ENCODE data around the gene FBXO21. TPM values are rescaled to one million over a fixed set of nuclear protein-coding genes. Genes with fewer than 3 reads are reported as not detected.
A peak's percentile ranks its signal among the peaks of the same experiment; 100 is the strongest.
"Not testable (repeated sequence)": the region's sequence is repeated elsewhere in the genome, so short reads cannot be mapped to it uniquely, and the experiment has no call there.

FBXO21 gene
- total RNA-seq, result 10 to 100 TPM; 21.7 to 26.2 TPM

- Mint-ChIP-seq H3K27ac (peak within 1 kb of the TSS; percentile 82), H3K4me3 (peak within 1 kb of the TSS; percentile 84), H3K36me3 (peaks cover 16% of the 10 kb centered on the region), H3K27me3 (peaks cover 14% of the 10 kb centered on the region), H3K9me3 (ENCODE audit: low read depth) (peaks cover 4% of the 10 kb centered on the region), H3K4me1 (peaks cover 22% of the 10 kb centered on the region)
- DNase-seq (peak; percentile 93), ATAC-seq (peak; percentile 95)
- CTCF ChIA-PET, result interaction anchor here (1.5 kb wide), 1 partner anchor 164 kb away, joined by 3 read pairs; no protein-coding TSS in a partner anchor
Measured at GRCh38 chr12:117190210-117190781, at the start of gene FBXO21. Gene FBXO21, minus strand, starts transcription at chr12:117190470. Its CDS starts 14 bp downstream, at chr12:117190456.

- Mint-ChIP-seq H3K4me1 (no peaks in the 10 kb centered on the region), H3K4me3 (no peak overlapping the region), H3K36me3 (no peaks in the 10 kb centered on the region), H3K27ac (no peak overlapping the region), H3K27me3 (peaks cover 9% of the 10 kb centered on the region), H3K9me3 (ENCODE audit: low read depth) (no peaks in the 10 kb centered on the region)
- ATAC-seq (peak; percentile 63), DNase-seq (peak; percentile 84)
- CTCF ChIA-PET, result interaction anchor here (0.6 to 4.5 kb wide), 18 partner anchors 12 to 718 kb away, joined by 3 to 34 read pairs (median 3); no protein-coding TSS in a partner anchor
Measured at GRCh38 chr12:117236456-117237001, 46.3 kb upstream of the FBXO21 start.

- DNase-seq (no peak), ATAC-seq (no peak)
- H3K4me3 Mint-ChIP-seq, result no peak overlapping the region
- no peaks in the 10 kb centered on the region for H3K9me3 Mint-ChIP-seq (ENCODE audit: low read depth)
- no peak overlapping the region for H3K27ac Mint-ChIP-seq
- no peaks in the 10 kb centered on the region for H3K36me3 Mint-ChIP-seq
- CTCF ChIA-PET, result interaction anchor here (2.6 to 4.5 kb wide), 2 partner anchors 23 to 353 kb away, joined by 7 to 34 read pairs; no protein-coding TSS in a partner anchor
- H3K27me3 Mint-ChIP-seq, result peaks cover 9% of the 10 kb centered on the region
- H3K4me1 Mint-ChIP-seq, result no peaks in the 10 kb centered on the region
Measured at GRCh38 chr12:117235261-117235660, 45.0 kb upstream of the FBXO21 start.

- no peak for ATAC-seq
- Mint-ChIP-seq H3K4me1 (no peaks in the 10 kb centered on the region), H3K4me3 (no peak overlapping the region), H3K9me3 (ENCODE audit: low read depth) (no peaks in the 10 kb centered on the region), H3K27me3 (peaks cover 9% of the 10 kb centered on the region), H3K36me3 (no peaks in the 10 kb centered on the region), H3K27ac (no peak overlapping the region)
- no peak for DNase-seq
- CTCF ChIA-PET, result interaction anchor here (1.0 to 4.5 kb wide), 3 partner anchors 100 to 603 kb away, joined by 3 to 34 read pairs (median 6); no protein-coding TSS in a partner anchor
Measured at GRCh38 chr12:117234441-117234840, 44.2 kb upstream of the FBXO21 start.

- CTCF ChIA-PET, result no interaction called here
- ATAC-seq, result no peak
- H3K9me3 Mint-ChIP-seq (ENCODE audit: low read depth), result no peaks in the 10 kb centered on the region
- no peak overlapping the region for H3K27ac Mint-ChIP-seq
- H3K36me3 Mint-ChIP-seq, result no peaks in the 10 kb centered on the region
- no peak for DNase-seq
- no peaks in the 10 kb centered on the region for H3K4me1 Mint-ChIP-seq
- no peak overlapping the region for H3K4me3 Mint-ChIP-seq
- peaks cover 11% of the 10 kb centered on the region for H3K27me3 Mint-ChIP-seq
Measured at GRCh38 chr12:117231750-117232149, 41.5 kb upstream of the FBXO21 start.

- H3K4me1 Mint-ChIP-seq, result no peaks in the 10 kb centered on the region
- no peak overlapping the region for H3K27ac Mint-ChIP-seq
- H3K36me3 Mint-ChIP-seq, result no peaks in the 10 kb centered on the region
- DNase-seq, result no peak
- no peak overlapping the region for H3K4me3 Mint-ChIP-seq
- H3K27me3 Mint-ChIP-seq, result peaks cover 2% of the 10 kb centered on the region
- ATAC-seq, result no peak
- H3K9me3 Mint-ChIP-seq (ENCODE audit: low read depth), result no peaks in the 10 kb centered on the region
- CTCF ChIA-PET, result no interaction called here
Measured at GRCh38 chr12:117228239-117228638, 38.0 kb upstream of the FBXO21 start.

GRCh38 chr12:117227000-117227653, 36.9 kb upstream of the FBXO21 start:
- Mint-ChIP-seq H3K36me3 (no peaks in the 10 kb centered on the region), H3K27ac (peak overlapping the region; percentile 55), H3K9me3 (ENCODE audit: low read depth) (no peaks in the 10 kb centered on the region), H3K4me1 (no peaks in the 10 kb centered on the region), H3K27me3 (peaks cover 2% of the 10 kb centered on the region), H3K4me3 (no peak overlapping the region)
- no peak for ATAC-seq
- DNase-seq, result no peak
- CTCF ChIA-PET, result interaction anchor here (1.0 kb wide), 1 partner anchor 22 kb away, joined by 3 read pairs; no protein-coding TSS in a partner anchor

GRCh38 chr12:117226505-117226904, 36.2 kb upstream of the FBXO21 start:
- H3K36me3 Mint-ChIP-seq, result no peaks in the 10 kb centered on the region
- no peak overlapping the region for H3K27ac Mint-ChIP-seq
- DNase-seq (no peak), ATAC-seq (no peak)
- H3K4me3 Mint-ChIP-seq, result no peak overlapping the region
- H3K27me3 Mint-ChIP-seq, result peaks cover 2% of the 10 kb centered on the region
- CTCF ChIA-PET, result no interaction called here
- no peaks in the 10 kb centered on the region for H3K4me1 Mint-ChIP-seq
- no peaks in the 10 kb centered on the region for H3K9me3 Mint-ChIP-seq (ENCODE audit: low read depth)

GRCh38 chr12:117225179-117225578, 34.9 kb upstream of the FBXO21 start:
- Mint-ChIP-seq H3K36me3 (no peaks in the 10 kb centered on the region), H3K4me3 (no peak overlapping the region), H3K27me3 (peaks cover 2% of the 10 kb centered on the region), H3K27ac (no peak overlapping the region), H3K4me1 (no peaks in the 10 kb centered on the region), H3K9me3 (ENCODE audit: low read depth) (no peaks in the 10 kb centered on the region)
- ATAC-seq, result no peak
- CTCF ChIA-PET, result interaction anchor here (0.9 to 1.9 kb wide), 2 partner anchors 12 kb away, joined by 3 to 5 read pairs; no protein-coding TSS in a partner anchor
- no peak for DNase-seq

- CTCF ChIA-PET, result interaction anchor here (1.8 kb wide), 1 partner anchor 10 kb away, joined by 4 read pairs; no protein-coding TSS in a partner anchor
- H3K36me3 Mint-ChIP-seq; H3K4me3 Mint-ChIP-seq; ATAC-seq; H3K9me3 Mint-ChIP-seq (ENCODE audit: low read depth); H3K27me3 Mint-ChIP-seq; H3K4me1 Mint-ChIP-seq; DNase-seq; H3K27ac Mint-ChIP-seq: not testable (repeated sequence)
Measured at GRCh38 chr12:117220947-117221346, 30.7 kb upstream of the FBXO21 start.

- CTCF ChIA-PET, result no interaction called here
- ATAC-seq, result no peak
- H3K36me3 Mint-ChIP-seq, result no peaks in the 10 kb centered on the region
- peaks cover 10% of the 10 kb centered on the region for H3K27me3 Mint-ChIP-seq
- no peak overlapping the region for H3K4me3 Mint-ChIP-seq
- H3K9me3 Mint-ChIP-seq (ENCODE audit: low read depth), result no peaks in the 10 kb centered on the region
- no peaks in the 10 kb centered on the region for H3K4me1 Mint-ChIP-seq
- no peak for DNase-seq
- no peak overlapping the region for H3K27ac Mint-ChIP-seq
Measured at GRCh38 chr12:117218149-117218548, 27.9 kb upstream of the FBXO21 start.

- Mint-ChIP-seq H3K27ac (no peak overlapping the region), H3K4me1 (no peaks in the 10 kb centered on the region), H3K27me3 (peaks cover 16% of the 10 kb centered on the region), H3K9me3 (ENCODE audit: low read depth) (no peaks in the 10 kb centered on the region), H3K36me3 (no peaks in the 10 kb centered on the region), H3K4me3 (no peak overlapping the region)
- no peak for ATAC-seq
- DNase-seq, result no peak
- CTCF ChIA-PET, result no interaction called here
Measured at GRCh38 chr12:117216686-117217085, 26.4 kb upstream of the FBXO21 start.

- CTCF ChIA-PET, result no interaction called here
- no peaks in the 10 kb centered on the region for H3K9me3 Mint-ChIP-seq (ENCODE audit: low read depth)
- no peak for DNase-seq
- no peak overlapping the region for H3K4me3 Mint-ChIP-seq
- peaks cover 22% of the 10 kb centered on the region for H3K27me3 Mint-ChIP-seq
- ATAC-seq, result no peak
- H3K36me3 Mint-ChIP-seq, result no peaks in the 10 kb centered on the region
- H3K27ac Mint-ChIP-seq, result no peak overlapping the region
- no peaks in the 10 kb centered on the region for H3K4me1 Mint-ChIP-seq
Measured at GRCh38 chr12:117214797-117215196, 24.5 kb upstream of the FBXO21 start.

All from activated CD8-positive, alpha-beta memory T cell treated with anti-CD3 and anti-CD28 coated beads, Interleukin-2, amount 10 ng/mL, durations not matched to agents 7 days and 5 days (primary cell).